HepG2 (cell line): ENCODE results near the gene RFX2. TPM values are rescaled to one million over a fixed set of nuclear protein-coding genes. Genes with fewer than 3 reads are reported as not detected.

Experiments
- ATAC-seq: fragments of 200-7000 bp; cut with Tn5 transposase; 3 replicates; pipeline ENCODE4 v1.9.1; 2020; ENCODE audit warnings: mild to moderate bottlenecking, moderate library complexity
- BruUV-seq: library from RNA; stranded (reverse); fragments of 400-500 nt; replicated peaks from 2 replicates; lab custom pipeline; 2021; lab: Mats Ljungman, UMichigan
- CTCF ChIA-PET: fragments of 300-600 bp; formaldehyde crosslinking; extraction: SDS; loops from one replicate; lab custom pipeline; 2021; ENCODE audit warnings: low total read pairs, inconsistent platforms, low intra/inter-chr PET ratio; lab: Yijun Ruan, JAX
- POLR2A ChIA-PET: fragments of 350-600 bp; sonication (Branson Sonifier 250); formaldehyde crosslinking; loops from one replicate; lab custom pipeline; 2020; ENCODE audit warnings: antibody characterized with exemption, inconsistent platforms; lab: Yijun Ruan, JAX
- DNase-seq: peaks from one replicate; pipeline ENCODE4 v3.0.0-alpha.2; 2015; ENCODE audit warnings: low spot score
- FAIRE-seq: peaks from 3 replicates; lab custom pipeline; 2011; peaks lifted over from hg19 to GRCh38; lab: Jason Lieb, UNC
- H2AFZ ChIP-seq: one replicate; pipeline ENCODE4 v1.6.1; 2011; ENCODE audit warnings: low read length, inconsistent platforms
- H3K27ac ChIP-seq: fragments of 300-600 bp; 3 replicates; pipeline ENCODE4 v1.8.0; 2011; ENCODE audit warnings: mixed run types, mild to moderate bottlenecking, mixed read lengths, low read length, inconsistent platforms; ENCODE audit not compliant: insufficient read depth; ENCODE audit errors: extremely low read length
- H3K27me3 ChIP-seq, 2 experiments: fragments of 200-600 bp in 1 of 2; 2 replicates in 1 of 2; 3 replicates in 1 of 2; pipeline versions ENCODE4 v1.6.0 to v1.8.0; 2011; ENCODE audit warnings: low read length in 2 of 2, mild to moderate bottlenecking in 2 of 2, moderate library complexity in 2 of 2, inconsistent platforms in 1 of 2; ENCODE audit not compliant: insufficient read depth in 2 of 2, control insufficient read depth in 1 of 2
- H3K36me3 ChIP-seq, 2 experiments: fragments of 200-600 bp in 1 of 2; replicated peaks in 1 of 2; 2 replicates in 1 of 2; 3 replicates in 1 of 2; pipeline versions ENCODE4 v1.5.1 to v1.8.0; 2011; ENCODE audit warnings: low read length in 2 of 2, inconsistent platforms in 1 of 2; ENCODE audit not compliant: insufficient read depth in 2 of 2, control insufficient read depth in 1 of 2
- H3K4me1 ChIP-seq: 2 replicates; pipeline ENCODE4 v1.5.1; 2012; ENCODE audit warnings: low read length, inconsistent platforms; ENCODE audit not compliant: insufficient read depth
- H3K4me2 ChIP-seq: 2 replicates; pipeline ENCODE4 v1.6.0; 2011; ENCODE audit warnings: low read depth, low read length, inconsistent platforms
- H3K4me3 ChIP-seq, 3 experiments: fragments of 200-600 bp in 1 of 3; sonication (generic), shearing (Covaris generic) in 1 of 3; replicated peaks in 1 of 3; 2 replicates each; pipeline ENCODE4 v1.5.1; 2011 to 2016; ENCODE audit warnings: low read length in 3 of 3, inconsistent platforms in 2 of 3, low read depth in 2 of 3, mild to moderate bottlenecking in 2 of 3, control low read depth in 1 of 3, mixed read lengths in 1 of 3; ENCODE audit not compliant: insufficient read depth in 1 of 3
- H3K79me2 ChIP-seq: one replicate; pipeline ENCODE4 v1.6.1; 2011; ENCODE audit warnings: low read length, inconsistent platforms; ENCODE audit not compliant: insufficient read depth
- H3K9ac ChIP-seq: 2 replicates; pipeline ENCODE4 v1.6.0; 2011; ENCODE audit warnings: mild to moderate bottlenecking, low read depth, low read length, inconsistent platforms; ENCODE audit not compliant: insufficient read depth
- H3K9me3 ChIP-seq: 2 replicates; pipeline ENCODE4 v1.5.1; 2012; ENCODE audit warnings: mild to moderate bottlenecking, low read length
- H4K20me1 ChIP-seq: 2 replicates; pipeline ENCODE4 v1.6.0; 2011; ENCODE audit warnings: inconsistent platforms, mild to moderate bottlenecking, low read length, moderate library complexity; ENCODE audit not compliant: insufficient read depth
- HMG20B ChIP-seq: conservative IDR thresholded peaks from 2 replicates; pipeline ENCODE4 v1.6.1; 2016; ENCODE audit warnings: missing genetic modification reagents, missing compliant biosample characterization
- HNRNPUL1 ChIP-seq: fragments of 200-400 bp; formaldehyde crosslinking; IDR thresholded peaks from 2 replicates; pipeline ENCODE4 v1.6.1; 2017; ENCODE audit warnings: low read depth, mild to moderate bottlenecking, low read length, moderate library complexity
- JDP2 ChIP-seq: sonication (generic); formaldehyde crosslinking; IDR thresholded peaks from 2 replicates; pipeline ENCODE4 v1.8.1; 2022; ENCODE audit warnings: missing genetic modification reagents, borderline replicate concordance
- KMT2A ChIP-seq: sonication (generic); formaldehyde crosslinking; IDR thresholded peaks from 2 replicates; pipeline ENCODE4 v1.4.0; 2020; ENCODE audit warnings: missing genetic modification reagents
- MYNN ChIP-seq: sonication (generic); formaldehyde crosslinking; IDR thresholded peaks from 2 replicates; pipeline ENCODE4 v1.4.0; 2020; ENCODE audit warnings: mild to moderate bottlenecking, low read depth, missing genetic modification reagents
- SKI ChIP-seq: fragments of 450-650 bp; IDR thresholded peaks from one replicate; pipeline ENCODE4 v1.6.1; 2018; ENCODE audit warnings: mild to moderate bottlenecking; ENCODE audit not compliant: partially characterized antibody
- TBL1XR1 ChIP-seq: fragments of 150-350 bp; IDR thresholded peaks from 2 replicates; pipeline ENCODE4 v1.6.1; 2014; ENCODE audit warnings: borderline replicate concordance, low read length; ENCODE audit not compliant: partially characterized antibody
- ZBTB43 ChIP-seq: sonication (generic); formaldehyde crosslinking; conservative IDR thresholded peaks from 2 replicates; pipeline ENCODE4 v1.4.0; 2020; ENCODE audit warnings: missing genetic modification reagents
- ZNF230 ChIP-seq: sonication (generic); formaldehyde crosslinking; IDR thresholded peaks from 2 replicates; pipeline ENCODE4 v1.4.0; 2020; ENCODE audit warnings: mild to moderate bottlenecking, missing genetic modification reagents
- ZNF703 ChIP-seq: sonication (generic); formaldehyde crosslinking; IDR thresholded peaks from 2 replicates; pipeline ENCODE4 v1.5.1; 2020; ENCODE audit warnings: missing genetic modification reagents, mild to moderate bottlenecking, moderate library complexity, borderline replicate concordance
- ZNF891 ChIP-seq: sonication (generic); formaldehyde crosslinking; IDR thresholded peaks from 2 replicates; pipeline ENCODE4 v1.5.0; 2020; ENCODE audit warnings: mild to moderate bottlenecking, missing genetic modification reagents
- WGBS: methylation state at CpG from one replicate; pipeline ENCODE4 v1.1.6; 2017; ENCODE audit warnings: low lambda C conversion rate; 5-methylcytosine and 5-hydroxymethylcytosine counted together
- in situ Hi-C: cut with HindIII; loops from 2 replicates; pipeline ENCODE4 v1.10.0; 2017; ENCODE audit warnings: low pct_unique_long_range_greater_than_20kb; ENCODE audit not compliant: extremely low pct_ligation_motif_present
- intact Hi-C: fragments of 100-400 bp; cut with micrococcal nuclease; formaldehyde crosslinking; loops from one replicate; pipeline ENCODE4 v1.10.0; 2022; ENCODE audit not compliant: unreplicated experiment
- polyA plus RNA-seq, 8 experiments: library from polyadenylated mRNA; depleted of rRNA in 3 of 8; stranded (reverse) in 7 of 8; unstranded in 1 of 8; fragments of >200 nt; fragmentation: Illumina TruSeq in 4 of 8; extraction: Trizol in 4 of 8; gene quantifications; 2 replicates each; pipeline versions ENCODE4 v1.2.1 to v1.2.3, GENCODE V29; 2011 to 2016; ENCODE audit warnings: low read depth in 4 of 8, missing spikeins in 1 of 8, mixed read lengths in 1 of 8; ENCODE audit not compliant: insufficient read depth in 1 of 8
- total RNA-seq, 5 experiments: library from RNA; depleted of rRNA; stranded (reverse); fragments of >200 nt; fragmentation: Illumina TruSeq; extraction: Trizol; gene quantifications; 2 replicates each; pipeline ENCODE4 v1.2.3, GENCODE V29; 2016; ENCODE audit warnings: low read depth in 1 of 5
- TF ChIP-seq, protein P1 (sequence below): sonication (generic); formaldehyde crosslinking; IDR thresholded peaks from 2 replicates; pipeline ENCODE4 v1.8.0; 2022; ENCODE audit warnings: missing genetic modification reagents, low read depth, mild to moderate bottlenecking, borderline replicate concordance
- TF ChIP-seq, protein P2 (sequence below): sonication (generic); formaldehyde crosslinking; IDR thresholded peaks from 2 replicates; pipeline ENCODE4 v1.5.1; 2020; ENCODE audit warnings: mild to moderate bottlenecking, moderate library complexity, missing genetic modification reagents
- TF ChIP-seq, protein P3 (sequence below): sonication (generic); formaldehyde crosslinking; IDR thresholded peaks from 2 replicates; pipeline ENCODE4 v1.8.1; 2023; ENCODE audit warnings: missing genetic modification reagents, inconsistent platforms, borderline replicate concordance

Gene RFX2
- total and polyA plus RNA-seq, 2 of the 13 experiments (the other 11 are each of a cell fraction or from before 2014, with no cell fraction given), result 2.8 to 3.3 TPM

DNA sequence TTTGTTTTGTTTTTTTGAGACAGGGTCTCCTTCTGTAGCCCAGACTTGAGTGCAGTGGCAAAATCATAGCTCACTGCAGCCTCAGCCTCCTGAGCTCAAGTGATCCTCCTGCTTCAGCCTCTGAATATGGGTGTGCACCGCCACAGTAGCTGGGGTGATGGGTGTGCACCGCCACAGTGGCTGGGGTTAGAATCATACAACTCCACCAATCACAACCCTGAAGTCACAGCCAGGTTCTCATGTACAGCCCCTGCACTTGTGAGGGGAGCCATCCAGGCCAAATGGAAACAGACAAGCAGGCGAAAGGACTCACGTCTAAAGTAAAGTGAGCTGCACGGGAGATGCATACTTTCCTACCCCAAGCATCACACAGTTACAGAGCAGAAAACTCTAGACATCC lies 69.2 kb downstream of the RFX2 start:
- BruUV-seq, result no TSS peak
- TF ChIP-seq HNRNPUL1, result no peak
- no peak for TF ChIP-seq ZNF230 (CRISPR knock-in tag)
- TF ChIP-seq, protein P1, sequence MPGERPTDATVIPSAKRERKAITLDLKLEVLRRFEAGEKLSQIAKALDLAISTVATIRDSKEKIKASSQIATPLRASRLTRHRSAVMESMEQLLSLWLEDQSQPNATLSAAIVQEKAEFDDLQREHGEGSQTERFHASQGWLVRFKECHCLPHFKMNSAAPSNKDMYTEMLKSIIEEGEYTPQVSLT (CRISPR knock-in tag), result no peak
- no peak for TF ChIP-seq KMT2A (CRISPR knock-in tag)
- TF ChIP-seq JDP2 (CRISPR knock-in tag), result no peak
- TF ChIP-seq ZNF891 (CRISPR knock-in tag), result no peak
- DNase-seq (no peak), FAIRE-seq (no peak), ATAC-seq (no peak)
- H3K4me2 ChIP-seq, result no peak overlapping the region
- in situ Hi-C loops (loop anchor here (25.0 kb wide), 1 partner anchor 271 kb away; no protein-coding TSS in a partner anchor), intact Hi-C loops (no loop called here)
- H3K27ac ChIP-seq, result no peak overlapping the region
- H3K4me3 ChIP-seq, result no peak overlapping the region
- H2AFZ ChIP-seq, result no peak overlapping the region
- no peaks in the 10 kb centered on the region for H3K36me3 ChIP-seq
- H3K9me3 ChIP-seq, result no peaks in the 10 kb centered on the region
- H4K20me1 ChIP-seq, result no peaks in the 10 kb centered on the region
- no peaks in the 10 kb centered on the region for H3K79me2 ChIP-seq
- WGBS, result 66% methylated on average over 5 of the region's 5 CpGs
- no peaks in the 10 kb centered on the region for H3K4me1 ChIP-seq
- H3K9ac ChIP-seq, result no peak overlapping the region
- POLR2A ChIA-PET, result no interaction called here
- CTCF ChIA-PET, result no interaction called here
- H3K27me3 ChIP-seq, result no peaks in the 10 kb centered on the region

- intact Hi-C loops (no loop called here), in situ Hi-C loops (loop anchor here (25.0 kb wide), 1 partner anchor 273 kb away; no protein-coding TSS in a partner anchor)
- WGBS, result 79% methylated on average over 25 of the region's 31 CpGs
- no peak overlapping the region for H3K4me2 ChIP-seq
- ChIA-PET CTCF (no interaction called here), POLR2A (no interaction called here)
- H2AFZ ChIP-seq, result no peak overlapping the region
- no peaks in the 10 kb centered on the region for H3K36me3 ChIP-seq
- H3K27ac ChIP-seq, result no peak overlapping the region
- no peaks in the 10 kb centered on the region for H4K20me1 ChIP-seq
- H3K9ac ChIP-seq, result no peak overlapping the region
- no peak for FAIRE-seq
- no peak overlapping the region for H3K4me3 ChIP-seq
- ATAC-seq, result no peak
- H3K9me3 ChIP-seq, result no peaks in the 10 kb centered on the region
- H3K27me3 ChIP-seq, result no peaks in the 10 kb centered on the region
- H3K79me2 ChIP-seq, result no peaks in the 10 kb centered on the region
- no peak for DNase-seq
- H3K4me1 ChIP-seq, result no peaks in the 10 kb centered on the region
- no TSS peak for BruUV-seq
- TF ChIP-seq, protein P2, sequence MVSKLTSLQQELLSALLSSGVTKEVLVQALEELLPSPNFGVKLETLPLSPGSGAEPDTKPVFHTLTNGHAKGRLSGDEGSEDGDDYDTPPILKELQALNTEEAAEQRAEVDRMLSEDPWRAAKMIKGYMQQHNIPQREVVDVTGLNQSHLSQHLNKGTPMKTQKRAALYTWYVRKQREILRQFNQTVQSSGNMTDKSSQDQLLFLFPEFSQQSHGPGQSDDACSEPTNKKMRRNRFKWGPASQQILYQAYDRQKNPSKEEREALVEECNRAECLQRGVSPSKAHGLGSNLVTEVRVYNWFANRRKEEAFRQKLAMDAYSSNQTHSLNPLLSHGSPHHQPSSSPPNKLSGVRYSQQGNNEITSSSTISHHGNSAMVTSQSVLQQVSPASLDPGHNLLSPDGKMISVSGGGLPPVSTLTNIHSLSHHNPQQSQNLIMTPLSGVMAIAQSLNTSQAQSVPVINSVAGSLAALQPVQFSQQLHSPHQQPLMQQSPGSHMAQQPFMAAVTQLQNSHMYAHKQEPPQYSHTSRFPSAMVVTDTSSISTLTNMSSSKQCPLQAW (CRISPR knock-in tag), result no peak
- TF ChIP-seq, protein P3, sequence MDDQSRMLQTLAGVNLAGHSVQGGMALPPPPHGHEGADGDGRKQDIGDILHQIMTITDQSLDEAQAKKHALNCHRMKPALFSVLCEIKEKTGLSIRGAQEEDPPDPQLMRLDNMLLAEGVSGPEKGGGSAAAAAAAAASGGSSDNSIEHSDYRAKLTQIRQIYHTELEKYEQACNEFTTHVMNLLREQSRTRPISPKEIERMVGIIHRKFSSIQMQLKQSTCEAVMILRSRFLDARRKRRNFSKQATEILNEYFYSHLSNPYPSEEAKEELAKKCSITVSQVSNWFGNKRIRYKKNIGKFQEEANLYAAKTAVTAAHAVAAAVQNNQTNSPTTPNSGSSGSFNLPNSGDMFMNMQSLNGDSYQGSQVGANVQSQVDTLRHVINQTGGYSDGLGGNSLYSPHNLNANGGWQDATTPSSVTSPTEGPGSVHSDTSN (CRISPR knock-in tag), result no peak
- TF ChIP-seq ZBTB43 (CRISPR knock-in tag) (no peak), SKI (no peak), MYNN (CRISPR knock-in tag) (no peak), TBL1XR1 (no peak), HMG20B (CRISPR knock-in tag) (no peak), ZNF703 (CRISPR knock-in tag) (no peak)
These were observed 70.6 kb downstream of the RFX2 start for GRCh38 chr19:6039566-6040225.
